HepG2 (cell line): Measurements from ENCODE around the gene GYS1. TPM values are rescaled to one million over a fixed set of nuclear protein-coding genes. Genes with fewer than 3 reads are reported as not detected.

Experiments
- CBX1 ChIP-seq: IDR thresholded peaks from one replicate; pipeline ENCODE4 v1.6.1; 2016; ENCODE audit warnings: antibody characterized with exemption, low read depth
- ESRRA ChIP-seq: sonication (generic); formaldehyde crosslinking; IDR thresholded peaks from 2 replicates; pipeline ENCODE4 v1.5.1; 2020; ENCODE audit warnings: mild to moderate bottlenecking, low read depth, missing genetic modification reagents
- FOXA3 ChIP-seq: IDR thresholded peaks from 2 replicates; pipeline ENCODE4 v1.6.1; 2016; ENCODE audit warnings: missing genetic modification reagents, missing compliant biosample characterization
- FOXK2 ChIP-seq: fragments of 450-650 bp; IDR thresholded peaks from 2 replicates; pipeline ENCODE4 v1.6.1; 2016
- HNF4G ChIP-seq, 2 experiments: sonication (generic) in 1 of 2; formaldehyde crosslinking in 1 of 2; IDR thresholded peaks; 2 replicates each; pipeline versions ENCODE4 v1.4.0 to v1.6.1; 2011 to 2020; ENCODE audit warnings: borderline replicate concordance in 2 of 2, low read depth in 2 of 2, mild to moderate bottlenecking in 2 of 2, low read length in 1 of 2, missing genetic modification reagents in 1 of 2, moderate library complexity in 1 of 2
- JUND ChIP-seq: sonication (generic); formaldehyde crosslinking; IDR thresholded peaks from 2 replicates; pipeline ENCODE4 v1.8.0; 2022; ENCODE audit warnings: mild to moderate bottlenecking, missing genetic modification reagents
- MXD4 ChIP-seq: IDR thresholded peaks from 2 replicates; pipeline ENCODE4 v1.6.1; 2016; ENCODE audit warnings: mild to moderate bottlenecking, missing biosample characterization, missing genetic modification reagents
- NCOA1 ChIP-seq: sonication (generic); formaldehyde crosslinking; IDR thresholded peaks from 2 replicates; pipeline ENCODE4 v1.9.0; 2021; ENCODE audit warnings: missing genetic modification reagents
- NFE2 ChIP-seq: sonication (generic); formaldehyde crosslinking; IDR thresholded peaks from 2 replicates; pipeline ENCODE4 v1.4.0; 2020; ENCODE audit warnings: missing genetic modification reagents
- PAWR ChIP-seq: sonication (generic); formaldehyde crosslinking; IDR thresholded peaks from 2 replicates; pipeline ENCODE4 v1.4.0; 2020; ENCODE audit warnings: missing genetic modification reagents, mild to moderate bottlenecking, borderline replicate concordance
- SIX1 ChIP-seq: sonication (generic); formaldehyde crosslinking; IDR thresholded peaks from 2 replicates; pipeline ENCODE4 v1.4.0; 2020; ENCODE audit warnings: missing genetic modification reagents, borderline replicate concordance
- TARDBP ChIP-seq: sonication (generic); formaldehyde crosslinking; IDR thresholded peaks from 2 replicates; pipeline ENCODE4 v1.8.0; 2022; ENCODE audit warnings: mild to moderate bottlenecking, missing genetic modification reagents
- TBL1XR1 ChIP-seq: fragments of 150-350 bp; IDR thresholded peaks from 2 replicates; pipeline ENCODE4 v1.6.1; 2014; ENCODE audit warnings: borderline replicate concordance, low read length; ENCODE audit not compliant: partially characterized antibody
- TCF7 ChIP-seq: sonication (generic); IDR thresholded peaks from 2 replicates; pipeline ENCODE4 v1.6.1; 2016; ENCODE audit warnings: antibody characterized with exemption, low read depth
- ZFP37 ChIP-seq: sonication (generic); formaldehyde crosslinking; IDR thresholded peaks from 2 replicates; pipeline ENCODE4 v1.4.0; 2020; ENCODE audit warnings: missing genetic modification reagents, borderline replicate concordance
- ZKSCAN5 ChIP-seq: sonication (generic); formaldehyde crosslinking; IDR thresholded peaks from 2 replicates; pipeline ENCODE4 v1.5.1; 2020; ENCODE audit warnings: mild to moderate bottlenecking, missing genetic modification reagents
- ZMYM3 ChIP-seq: sonication (generic); formaldehyde crosslinking; IDR thresholded peaks from 2 replicates; pipeline ENCODE4 v1.5.1; 2020; ENCODE audit warnings: mild to moderate bottlenecking, missing genetic modification reagents
- ZNF225 ChIP-seq: sonication (generic); formaldehyde crosslinking; IDR thresholded peaks from 2 replicates; pipeline ENCODE4 v1.4.0; 2020; ENCODE audit warnings: mild to moderate bottlenecking, missing genetic modification reagents
- ZNF232 ChIP-seq: sonication (generic); formaldehyde crosslinking; IDR thresholded peaks from 2 replicates; pipeline ENCODE4 v1.4.0; 2020; ENCODE audit warnings: missing genetic modification reagents, borderline replicate concordance
- ZNF383 ChIP-seq: sonication (generic); formaldehyde crosslinking; IDR thresholded peaks from 2 replicates; pipeline ENCODE4 v1.4.0; 2020; ENCODE audit warnings: missing genetic modification reagents, mild to moderate bottlenecking, borderline replicate concordance
- ZNF44 ChIP-seq: sonication (generic); formaldehyde crosslinking; IDR thresholded peaks from 2 replicates; pipeline ENCODE4 v1.5.1; 2020; ENCODE audit warnings: mild to moderate bottlenecking, missing genetic modification reagents
- ZNF563 ChIP-seq: sonication (generic); formaldehyde crosslinking; IDR thresholded peaks from 2 replicates; pipeline ENCODE4 v1.8.0; 2022; ENCODE audit warnings: mild to moderate bottlenecking, moderate library complexity, missing genetic modification reagents
- ZNF670 ChIP-seq: sonication (generic); formaldehyde crosslinking; IDR thresholded peaks from 2 replicates; pipeline ENCODE4 v1.8.0; 2022; ENCODE audit warnings: mild to moderate bottlenecking, missing genetic modification reagents, borderline replicate concordance
- ZNF761 ChIP-seq: sonication (generic); formaldehyde crosslinking; conservative IDR thresholded peaks from 2 replicates; pipeline ENCODE4 v1.4.0; 2020; ENCODE audit warnings: mild to moderate bottlenecking, missing genetic modification reagents
- ZNF776 ChIP-seq: sonication (generic); formaldehyde crosslinking; IDR thresholded peaks from 2 replicates; pipeline ENCODE4 v1.4.0; 2020; ENCODE audit warnings: mild to moderate bottlenecking, missing genetic modification reagents
- polyA plus RNA-seq, 8 experiments: library from polyadenylated mRNA; depleted of rRNA in 3 of 8; stranded (reverse) in 7 of 8; unstranded in 1 of 8; fragments of >200 nt; fragmentation: Illumina TruSeq in 4 of 8; extraction: Trizol in 4 of 8; gene quantifications; 2 replicates each; pipeline versions ENCODE4 v1.2.1 to v1.2.3, GENCODE V29; 2011 to 2016; ENCODE audit warnings: low read depth in 4 of 8, missing spikeins in 1 of 8, mixed read lengths in 1 of 8; ENCODE audit not compliant: insufficient read depth in 1 of 8
- total RNA-seq, 5 experiments: library from RNA; depleted of rRNA; stranded (reverse); fragments of >200 nt; fragmentation: Illumina TruSeq; extraction: Trizol; gene quantifications; 2 replicates each; pipeline ENCODE4 v1.2.3, GENCODE V29; 2016; ENCODE audit warnings: low read depth in 1 of 5
- TF ChIP-seq, protein P1 (sequence below): sonication (generic); formaldehyde crosslinking; IDR thresholded peaks from 2 replicates; pipeline ENCODE4 v1.4.0; 2020; ENCODE audit warnings: mild to moderate bottlenecking, missing genetic modification reagents
- TF ChIP-seq, protein P2 (sequence below): sonication (generic); formaldehyde crosslinking; conservative IDR thresholded peaks from 2 replicates; pipeline ENCODE4 v1.8.1; 2023; ENCODE audit warnings: missing genetic modification reagents

The GYS1 gene
- total and polyA plus RNA-seq, 2 of the 13 experiments (the other 11 are each of a cell fraction or from before 2014, with no cell fraction given) = 18.4 to 42.1 TPM

DNA sequence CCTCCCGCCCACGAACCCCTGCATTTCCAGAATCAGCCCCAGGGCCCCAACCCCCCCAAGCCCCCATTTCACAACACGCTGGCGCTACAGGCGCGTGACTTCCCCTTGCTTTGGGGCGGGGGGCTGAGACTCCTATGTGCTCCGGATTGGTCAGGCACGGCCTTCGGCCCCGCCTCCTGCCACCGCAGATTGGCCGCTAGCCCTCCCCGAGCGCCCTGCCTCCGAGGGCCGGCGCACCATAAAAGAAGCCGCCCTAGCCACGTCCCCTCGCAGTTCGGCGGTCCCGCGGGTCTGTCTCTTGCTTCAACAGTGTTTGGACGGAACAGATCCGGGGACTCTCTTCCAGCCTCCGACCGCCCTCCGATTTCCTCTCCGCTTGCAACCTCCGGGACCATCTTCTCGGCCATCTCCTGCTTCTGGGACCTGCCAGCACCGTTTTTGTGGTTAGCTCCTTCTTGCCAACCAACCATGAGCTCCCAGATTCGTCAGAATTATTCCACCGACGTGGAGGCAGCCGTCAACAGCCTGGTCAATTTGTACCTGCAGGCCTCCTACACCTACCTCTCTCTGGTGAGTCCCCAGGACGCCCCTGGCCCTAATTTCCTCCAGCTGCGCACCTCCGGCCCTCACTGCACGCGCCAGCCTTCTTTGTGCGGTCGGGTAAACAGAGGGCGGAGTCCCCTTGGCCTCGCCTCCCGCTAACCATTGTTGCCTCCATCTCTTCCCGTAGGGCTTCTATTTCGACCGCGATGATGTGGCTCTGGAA, 27.9 kb downstream of the GYS1 start, which contains the start of gene FTL (continued):
- TF ChIP-seq FOXA3 (CRISPR knock-in tag) = peak; percentile 62; the same call in 1 of the 2 replicates
- TF ChIP-seq JUND (CRISPR knock-in tag) = peak; percentile 28; the same call in 1 of the 2 replicates
- TF ChIP-seq CBX1 = peak; percentile 99
- TF ChIP-seq ESRRA = peak; percentile 63; the same call in 1 of the 2 replicates
- peak; percentile 79 for TF ChIP-seq ZNF563 (CRISPR knock-in tag)
- TF ChIP-seq TARDBP (CRISPR knock-in tag) = peak; percentile 54; the same call in 1 of the 2 replicates
- TF ChIP-seq ZMYM3 = no peak
- no peak for TF ChIP-seq FOXK2
- TF ChIP-seq, protein P1, sequence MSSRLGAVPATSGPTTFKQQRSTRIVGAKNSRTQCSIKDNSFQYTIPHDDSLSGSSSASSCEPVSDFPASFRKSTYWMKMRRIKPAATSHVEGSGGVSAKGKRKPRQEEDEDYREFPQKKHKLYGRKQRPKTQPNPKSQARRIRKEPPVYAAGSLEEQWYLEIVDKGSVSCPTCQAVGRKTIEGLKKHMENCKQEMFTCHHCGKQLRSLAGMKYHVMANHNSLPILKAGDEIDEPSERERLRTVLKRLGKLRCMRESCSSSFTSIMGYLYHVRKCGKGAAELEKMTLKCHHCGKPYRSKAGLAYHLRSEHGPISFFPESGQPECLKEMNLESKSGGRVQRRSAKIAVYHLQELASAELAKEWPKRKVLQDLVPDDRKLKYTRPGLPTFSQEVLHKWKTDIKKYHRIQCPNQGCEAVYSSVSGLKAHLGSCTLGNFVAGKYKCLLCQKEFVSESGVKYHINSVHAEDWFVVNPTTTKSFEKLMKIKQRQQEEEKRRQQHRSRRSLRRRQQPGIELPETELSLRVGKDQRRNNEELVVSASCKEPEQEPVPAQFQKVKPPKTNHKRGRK (CRISPR knock-in tag) = no peak
- TF ChIP-seq, protein P2, sequence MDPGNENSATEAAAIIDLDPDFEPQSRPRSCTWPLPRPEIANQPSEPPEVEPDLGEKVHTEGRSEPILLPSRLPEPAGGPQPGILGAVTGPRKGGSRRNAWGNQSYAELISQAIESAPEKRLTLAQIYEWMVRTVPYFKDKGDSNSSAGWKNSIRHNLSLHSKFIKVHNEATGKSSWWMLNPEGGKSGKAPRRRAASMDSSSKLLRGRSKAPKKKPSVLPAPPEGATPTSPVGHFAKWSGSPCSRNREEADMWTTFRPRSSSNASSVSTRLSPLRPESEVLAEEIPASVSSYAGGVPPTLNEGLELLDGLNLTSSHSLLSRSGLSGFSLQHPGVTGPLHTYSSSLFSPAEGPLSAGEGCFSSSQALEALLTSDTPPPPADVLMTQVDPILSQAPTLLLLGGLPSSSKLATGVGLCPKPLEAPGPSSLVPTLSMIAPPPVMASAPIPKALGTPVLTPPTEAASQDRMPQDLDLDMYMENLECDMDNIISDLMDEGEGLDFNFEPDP (CRISPR knock-in tag) = 0 out of 2 replicates have a peak, but pooled peaks have one; percentile 75
- no peak; the same call in none of the 2 replicates for TF ChIP-seq MXD4
- TF ChIP-seq ZFP37 = peak; percentile 97; the same call in 1 of the 2 replicates
- TF ChIP-seq NFE2 (CRISPR knock-in tag) = no peak
- TF ChIP-seq PAWR (CRISPR knock-in tag) = no peak
- no peak; the same call in 1 of the 2 replicates for TF ChIP-seq ZNF776 (CRISPR knock-in tag)
- TF ChIP-seq HNF4G (IDR thresholded peaks at IDR 0.05; ENCODE audit: borderline replicate concordance, low read depth, low read length) = no peak; the same call in 1 of the 2 replicates
- TF ChIP-seq HNF4G (CRISPR knock-in tag; IDR thresholded peaks at IDR 0.05; ENCODE audit: borderline replicate concordance, low read depth) = peak; percentile 39; the same call in 1 of the 2 replicates
- TF ChIP-seq ZNF232 (CRISPR knock-in tag) = peak; percentile 82; the same call in 1 of the 2 replicates
- TF ChIP-seq ZNF225 (CRISPR knock-in tag) = no peak
- TF ChIP-seq ZNF670 = peak; percentile 25; the same call in 1 of the 2 replicates
- no peak for TF ChIP-seq ZNF383 (CRISPR knock-in tag)
- 0 out of 2 replicates have a peak, but pooled peaks have one; percentile 45 for TF ChIP-seq NCOA1 (CRISPR knock-in tag)
- peak; percentile 12; the same call in 1 of the 2 replicates for TF ChIP-seq TCF7
- TF ChIP-seq SIX1 (CRISPR knock-in tag) = no peak
- peak; percentile 75 for TF ChIP-seq ZNF761 (CRISPR knock-in tag)
- no peak for TF ChIP-seq ZKSCAN5 (CRISPR knock-in tag)
- peak; percentile 60 for TF ChIP-seq TBL1XR1
- TF ChIP-seq ZNF44 (CRISPR knock-in tag) = no peak
